GM19463 (cell line): ENCODE data around the gene SLAIN2.

ENCODE experiments used
- ATAC-seq: cut with Tn5 transposase; IDR thresholded peaks from one replicate; pipeline ENCODE4 v1.9.1; 2021; ENCODE audit warnings: mild to moderate bottlenecking, moderate library complexity; ENCODE audit not compliant: unreplicated experiment

SLAIN2 gene

GRCh38 chr4:48368389-48368788, 27.1 kb downstream of the SLAIN2 start:
- ATAC-seq, result no peak

- no peak for ATAC-seq
Measured at GRCh38 chr4:48369248-48369647, 27.9 kb downstream of the SLAIN2 start.

GRCh38 chr4:48369771-48370170, 28.4 kb downstream of the SLAIN2 start:
- no peak for ATAC-seq

GRCh38 chr4:48370260-48371134, 29.2 kb downstream of the SLAIN2 start:
- no peak for ATAC-seq

- ATAC-seq, result no peak
Measured at GRCh38 chr4:48372272-48372671, 30.9 kb downstream of the SLAIN2 start.

GRCh38 chr4:48375651-48376304, 34.4 kb downstream of the SLAIN2 start:
- no peak for ATAC-seq

- ATAC-seq, result no peak
Measured at GRCh38 chr4:48379587-48380180, 38.4 kb downstream of the SLAIN2 start.

- ATAC-seq, result no peak
Measured at GRCh38 chr4:48380583-48381167, 39.3 kb downstream of the SLAIN2 start.

GRCh38 chr4:48388525-48389154, 47.3 kb downstream of the SLAIN2 start:
- ATAC-seq, result no peak

GRCh38 chr4:48396043-48396442, 54.7 kb downstream of the SLAIN2 start:
- no peak for ATAC-seq

GRCh38 chr4:48400416-48400815, 59.1 kb downstream of the SLAIN2 start:
- no peak for ATAC-seq

- no peak for ATAC-seq
Measured at GRCh38 chr4:48403358-48403757, 62.0 kb downstream of the SLAIN2 start.

GRCh38 chr4:48403779-48404178, 62.5 kb downstream of the SLAIN2 start:
- no peak for ATAC-seq

- no peak for ATAC-seq
Measured at GRCh38 chr4:48405924-48406323, 64.6 kb downstream of the SLAIN2 start.

GRCh38 chr4:48409203-48409602, 67.9 kb downstream of the SLAIN2 start:
- ATAC-seq, result no peak

GRCh38 chr4:48410812-48411211, 69.5 kb downstream of the SLAIN2 start:
- no peak for ATAC-seq

GRCh38 chr4:48420144-48420543, 78.8 kb downstream of the SLAIN2 start:
- ATAC-seq, result no peak

- ATAC-seq, result no peak
Measured at GRCh38 chr4:48421101-48421500, 79.8 kb downstream of the SLAIN2 start.

GRCh38 chr4:48428926-48429325, 87.6 kb downstream of the SLAIN2 start:
- ATAC-seq, result no peak

- no peak for ATAC-seq
Measured at GRCh38 chr4:48429709-48430474, 88.6 kb downstream of the SLAIN2 start.
